NCI-H128 (cell line): ENCODE measurements around the gene CMIP.
"Not testable (repeated sequence)": the region's sequence is repeated elsewhere in the genome, so short reads cannot be mapped to it uniquely, and the experiment has no call there.

Experiments used
- DNase-seq: peaks from one replicate; lab custom pipeline; 2025; ENCODE audit not compliant: unreplicated experiment; lab: John Stamatoyannopoulos, UW

Gene CMIP

DNA sequence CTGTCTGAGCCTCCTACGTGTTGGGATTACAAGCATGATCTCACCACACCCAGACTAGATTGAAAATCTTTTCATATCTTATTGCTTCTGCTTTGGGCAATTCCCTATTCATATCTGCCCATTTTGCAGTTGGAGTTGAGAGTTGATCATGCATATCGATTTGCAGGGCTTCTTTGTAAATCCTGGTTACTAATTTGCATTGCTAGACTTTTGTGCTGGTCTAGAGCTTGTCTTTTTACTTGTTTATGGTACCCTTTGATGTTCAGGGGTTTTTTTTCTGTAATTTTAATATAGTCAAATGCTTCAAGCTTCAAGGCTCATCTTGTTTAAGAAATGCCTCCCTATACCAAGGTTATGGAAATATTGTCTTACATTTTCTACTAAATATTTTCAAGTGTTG, 23.5 kb upstream of the CMIP start:
- no peak for DNase-seq

DNA sequence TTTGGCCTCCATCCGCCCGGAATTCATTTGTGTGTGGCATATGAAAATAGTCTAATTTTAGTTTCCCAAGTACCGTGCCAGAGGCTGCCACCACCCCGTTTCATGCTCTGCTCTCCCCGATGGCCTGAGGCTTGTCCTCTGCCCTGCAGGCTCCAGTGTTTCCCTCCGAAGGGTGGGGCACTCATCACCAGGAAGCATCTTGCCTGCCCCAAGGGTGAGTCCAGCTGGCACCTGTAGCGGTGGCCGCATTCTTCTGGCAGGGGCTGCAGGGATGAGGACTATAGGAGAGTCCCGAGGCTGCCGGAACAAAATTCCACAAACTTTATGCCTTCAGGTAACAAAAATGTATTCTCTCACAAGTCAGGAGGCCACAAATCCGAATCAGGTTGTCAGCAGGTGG, 23.1 kb upstream of the CMIP start:
- DNase-seq = no peak

DNA sequence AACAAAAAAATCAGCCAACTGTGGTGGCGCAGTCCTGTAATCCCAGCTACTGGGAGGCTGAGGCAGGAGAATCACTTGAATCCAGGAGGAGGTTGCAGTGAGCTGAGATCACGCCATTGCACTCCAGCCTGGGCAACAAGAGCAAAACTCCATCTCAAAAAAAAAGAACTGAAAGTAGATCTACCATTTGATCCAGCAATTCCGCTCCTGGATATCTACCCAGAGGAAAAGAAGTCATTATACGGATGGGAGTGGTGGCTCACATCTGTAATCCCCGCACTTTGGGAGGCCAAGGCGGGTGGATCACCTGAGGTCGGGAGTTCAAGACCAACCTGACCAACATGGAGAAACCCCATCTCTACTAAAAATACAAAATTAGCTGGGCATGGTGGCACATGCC, 22.5 kb upstream of the CMIP start:
- DNase-seq = not testable (repeated sequence)

DNA sequence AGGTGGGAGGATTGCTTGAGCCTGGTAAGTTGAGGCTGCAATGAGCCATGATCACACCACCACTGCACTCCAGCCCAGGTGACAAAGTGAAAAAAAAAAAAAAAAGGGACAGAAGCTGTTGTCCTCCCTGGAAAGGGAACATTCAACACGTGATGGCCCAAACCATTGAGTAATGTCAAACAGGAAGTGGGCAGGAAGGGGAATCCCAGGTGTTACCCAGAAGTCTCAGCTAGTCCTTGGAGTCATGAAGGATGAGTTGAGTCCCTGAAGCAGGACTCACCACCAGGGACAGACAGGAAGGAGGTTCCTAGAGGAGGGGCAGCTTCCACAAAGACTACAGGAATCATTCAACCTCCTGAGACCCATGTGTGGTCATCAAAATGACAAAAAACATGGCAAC, 19.8 kb upstream of the CMIP start:
- DNase-seq = no peak

DNA sequence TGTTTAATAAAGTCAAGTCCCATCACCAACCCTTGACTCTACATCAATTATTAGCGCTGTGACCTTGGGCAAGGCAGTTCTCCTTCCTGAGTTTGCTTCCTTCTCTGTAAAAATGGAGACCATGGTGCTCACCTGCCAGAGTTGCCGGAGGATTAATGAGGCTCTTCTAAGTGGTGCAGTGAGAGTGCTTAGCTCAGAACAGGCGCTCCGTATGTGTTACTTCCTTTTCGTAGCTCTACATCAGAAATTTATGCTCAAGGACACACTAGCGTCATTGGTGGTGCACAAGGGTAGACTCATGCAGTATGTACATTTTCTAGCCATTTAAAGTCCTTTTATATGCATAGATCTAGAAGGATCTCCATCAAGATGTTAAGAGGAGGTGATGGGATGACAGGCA, 17.4 kb upstream of the CMIP start:
- no peak for DNase-seq

DNA sequence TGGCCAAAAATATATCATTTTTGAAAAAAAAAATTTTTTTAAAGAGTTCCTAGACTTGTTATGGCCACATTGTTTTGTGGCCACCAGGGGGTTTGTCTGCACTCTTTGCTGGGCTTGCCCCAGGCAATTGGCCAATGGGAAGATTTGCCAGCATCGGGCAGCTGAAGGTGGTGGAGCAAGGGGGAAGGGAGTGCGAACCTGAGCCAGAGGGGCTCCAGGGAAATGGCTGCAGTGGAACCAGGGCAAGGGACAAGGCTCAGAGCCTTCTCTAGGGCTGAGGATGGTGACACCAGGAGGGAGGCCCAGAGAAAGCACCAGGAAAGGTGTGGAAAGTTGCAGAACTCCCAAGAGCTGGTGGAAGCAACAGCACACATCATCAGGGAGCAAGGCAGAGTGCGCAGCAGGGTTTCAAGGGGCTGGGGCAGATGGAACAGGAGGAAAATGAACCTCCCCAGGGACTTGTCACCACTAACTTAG, 15.5 kb upstream of the CMIP start:
- DNase-seq = no peak

DNA sequence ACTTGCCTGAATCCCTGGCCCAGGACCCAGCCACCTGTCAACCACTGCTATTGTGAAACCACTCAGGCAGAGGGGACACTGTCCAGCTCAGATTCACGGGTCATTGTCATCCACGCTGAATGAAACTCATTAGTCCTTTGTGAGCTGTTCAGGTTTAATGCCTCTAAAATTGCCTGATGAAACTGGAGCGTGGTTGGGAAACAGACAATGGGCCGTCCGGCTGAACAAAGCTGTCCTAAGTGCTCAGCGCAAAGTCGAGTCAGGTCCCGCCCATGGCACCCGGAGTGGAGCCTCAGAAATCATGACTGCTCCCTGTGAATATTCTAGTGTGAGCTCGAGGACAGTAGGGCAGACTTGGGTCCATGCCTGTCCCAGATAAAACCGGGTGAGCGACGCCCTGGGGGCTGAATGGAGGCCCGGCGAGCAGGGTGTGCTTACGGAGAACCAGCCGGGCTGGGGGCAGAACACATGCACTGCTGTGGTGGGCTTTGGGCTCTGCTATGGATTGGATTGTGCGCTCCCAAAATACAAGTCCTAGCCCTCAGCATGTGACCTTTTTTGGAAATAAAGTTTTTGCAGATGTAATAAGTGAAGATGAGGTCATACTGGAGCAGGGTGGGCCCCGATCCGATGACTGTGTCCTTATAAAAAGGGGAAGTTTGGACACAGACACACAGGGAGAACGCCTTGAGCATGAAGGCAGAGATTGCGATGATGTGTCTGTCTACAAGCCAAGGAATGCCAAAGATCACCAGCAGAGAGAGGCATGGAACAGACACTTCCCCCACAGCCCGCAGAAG, 12.9 kb upstream of the CMIP start:
- DNase-seq = no peak

DNA sequence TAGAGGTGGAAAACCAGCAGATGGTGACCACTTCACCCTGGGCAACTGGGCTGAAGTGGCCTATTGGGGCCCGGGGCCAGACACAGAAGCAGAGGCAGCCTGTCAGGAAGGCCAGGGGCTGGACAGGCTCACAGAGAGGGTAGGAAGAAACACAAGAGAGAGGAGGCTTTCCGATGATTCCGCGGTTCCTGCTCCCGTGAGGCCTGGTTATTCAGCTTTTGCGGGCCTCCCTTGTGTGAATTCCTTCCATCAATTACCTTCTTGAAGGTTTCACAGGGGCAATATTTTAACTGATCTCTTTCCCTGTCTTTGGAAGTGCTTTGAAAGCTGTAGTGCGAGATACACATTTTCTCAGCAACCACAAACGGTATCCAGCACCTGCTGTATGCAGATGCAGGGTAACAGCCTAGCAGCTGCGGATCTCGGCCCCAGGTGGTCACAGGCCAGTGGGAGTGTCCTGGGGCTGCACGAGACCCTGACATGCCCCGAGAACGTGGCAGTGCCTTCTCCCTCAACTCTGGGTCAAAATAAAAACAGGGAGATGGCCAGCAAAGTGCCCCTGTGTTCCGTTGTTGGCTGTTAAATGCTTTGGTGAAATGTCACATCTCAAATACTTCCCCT, 11.6 kb upstream of the CMIP start:
- no peak for DNase-seq

DNA sequence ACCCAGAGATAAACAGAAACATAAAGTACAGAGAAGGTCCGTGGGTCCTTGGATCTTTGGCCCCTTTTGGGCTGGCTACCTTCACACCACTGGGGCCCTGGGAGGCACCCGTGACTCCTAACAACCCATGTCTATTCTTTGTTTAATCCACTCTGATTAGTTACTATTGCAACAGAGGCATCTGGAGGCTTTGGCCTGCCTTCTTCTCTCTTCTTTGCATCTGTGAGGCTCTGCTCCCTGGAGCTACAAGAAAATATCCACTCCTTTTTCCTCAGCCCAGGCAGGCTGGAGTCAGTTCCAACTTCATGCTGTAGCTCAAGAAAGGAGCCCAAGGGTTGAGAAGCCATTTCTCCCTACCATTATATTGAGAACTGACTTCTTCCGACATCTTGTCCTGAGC, 9.5 kb upstream of the CMIP start:
- no peak for DNase-seq

DNA sequence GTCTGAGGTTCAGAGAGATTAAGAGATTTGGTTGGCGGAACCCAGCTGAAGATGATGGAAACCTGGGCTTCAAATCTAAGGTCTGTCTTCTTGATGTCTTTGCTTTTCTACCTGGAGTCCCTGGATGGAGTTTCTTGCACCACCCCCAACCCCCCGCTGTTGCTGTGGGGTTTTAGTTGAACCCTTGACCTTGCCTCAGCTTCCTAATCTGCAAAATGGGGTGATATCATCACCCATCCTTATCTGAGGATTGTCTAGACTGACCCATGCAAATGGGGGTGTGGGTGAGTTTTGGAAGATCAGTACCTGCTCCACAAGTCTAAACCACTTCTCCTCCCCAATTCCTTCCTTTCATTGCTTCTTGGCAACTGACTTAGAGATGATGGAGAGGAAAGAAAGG, 9.0 kb upstream of the CMIP start:
- DNase-seq = no peak

DNA sequence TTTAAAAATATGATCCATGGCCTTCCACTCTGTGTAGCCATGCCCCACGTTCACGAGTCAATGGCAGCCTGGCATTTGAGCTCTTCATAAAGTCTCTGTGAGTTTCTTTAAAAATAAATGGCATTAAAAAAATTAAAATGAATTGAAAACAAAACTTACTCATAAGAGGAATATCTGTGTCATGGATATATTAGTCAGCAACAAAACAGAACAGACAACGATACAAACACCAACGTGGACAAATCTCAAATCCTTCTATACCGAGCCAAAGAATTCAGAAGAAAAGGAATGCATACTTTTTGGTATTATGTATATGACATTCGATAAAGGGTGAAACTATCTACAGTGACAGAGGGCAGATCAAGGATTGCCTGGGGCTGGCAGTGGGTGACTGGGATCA, 8.2 kb upstream of the CMIP start:
- DNase-seq = no peak

DNA sequence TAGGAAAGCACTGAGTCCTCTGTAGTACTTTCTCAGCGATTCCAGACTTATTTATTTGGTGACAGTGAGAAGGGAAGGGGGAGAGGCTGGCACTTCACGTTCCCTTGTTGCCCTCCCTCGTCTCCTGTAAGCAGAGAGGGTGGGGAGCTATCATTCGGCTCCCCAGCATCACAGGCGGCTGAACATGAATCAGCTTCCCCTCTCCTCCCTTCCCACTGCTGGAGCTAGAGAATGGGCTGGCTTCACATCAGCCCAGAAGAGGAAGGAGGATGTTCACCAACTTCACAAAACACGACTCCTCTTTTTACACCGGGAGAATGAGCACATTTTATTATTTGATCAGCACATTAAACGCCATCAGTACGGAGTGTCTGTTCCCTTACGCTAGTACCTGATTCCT, 6.7 kb upstream of the CMIP start:
- DNase-seq = no peak

DNA sequence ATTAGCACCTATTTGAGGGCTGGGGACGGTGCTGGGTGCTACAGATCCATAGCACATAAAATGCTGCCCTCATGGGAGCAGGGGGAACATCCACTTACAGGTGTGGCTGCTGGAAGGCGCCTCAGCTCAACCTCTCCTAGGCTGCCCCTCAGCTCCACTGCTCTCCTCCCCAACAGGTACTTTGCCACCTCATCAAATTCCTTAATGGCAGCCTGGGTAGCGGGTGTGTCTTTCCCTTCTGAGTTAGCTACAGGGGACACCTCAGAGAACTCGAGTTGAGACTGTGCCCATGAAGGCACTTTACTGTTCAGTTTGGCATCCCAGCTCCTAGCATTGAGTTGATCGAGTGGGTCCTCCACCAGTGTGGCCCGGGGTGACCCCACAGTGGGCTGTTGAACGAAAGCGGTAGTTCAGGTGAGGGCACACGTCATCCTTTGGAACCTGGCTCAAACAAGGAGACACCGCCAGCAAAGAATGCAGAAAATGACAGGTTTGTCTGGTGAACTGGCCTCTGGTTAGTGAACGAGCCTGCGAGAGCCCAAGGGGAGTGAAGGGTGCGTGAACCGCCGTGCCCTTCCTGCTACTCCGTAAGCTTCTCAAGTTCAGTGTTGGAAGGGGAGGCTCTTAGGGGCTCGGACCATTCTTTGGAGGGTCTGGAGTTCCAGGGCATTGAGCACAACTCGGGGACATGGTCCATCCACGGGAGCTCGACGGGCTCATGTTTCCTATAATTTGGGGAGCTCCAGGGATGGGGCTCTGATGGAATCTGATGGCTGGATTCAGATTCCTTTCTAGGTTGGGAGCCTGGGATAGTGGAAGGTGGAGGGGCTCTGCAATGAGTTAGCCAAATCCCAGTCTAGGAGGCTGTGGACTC, 3.5 kb upstream of the CMIP start:
- DNase-seq = no peak

DNA sequence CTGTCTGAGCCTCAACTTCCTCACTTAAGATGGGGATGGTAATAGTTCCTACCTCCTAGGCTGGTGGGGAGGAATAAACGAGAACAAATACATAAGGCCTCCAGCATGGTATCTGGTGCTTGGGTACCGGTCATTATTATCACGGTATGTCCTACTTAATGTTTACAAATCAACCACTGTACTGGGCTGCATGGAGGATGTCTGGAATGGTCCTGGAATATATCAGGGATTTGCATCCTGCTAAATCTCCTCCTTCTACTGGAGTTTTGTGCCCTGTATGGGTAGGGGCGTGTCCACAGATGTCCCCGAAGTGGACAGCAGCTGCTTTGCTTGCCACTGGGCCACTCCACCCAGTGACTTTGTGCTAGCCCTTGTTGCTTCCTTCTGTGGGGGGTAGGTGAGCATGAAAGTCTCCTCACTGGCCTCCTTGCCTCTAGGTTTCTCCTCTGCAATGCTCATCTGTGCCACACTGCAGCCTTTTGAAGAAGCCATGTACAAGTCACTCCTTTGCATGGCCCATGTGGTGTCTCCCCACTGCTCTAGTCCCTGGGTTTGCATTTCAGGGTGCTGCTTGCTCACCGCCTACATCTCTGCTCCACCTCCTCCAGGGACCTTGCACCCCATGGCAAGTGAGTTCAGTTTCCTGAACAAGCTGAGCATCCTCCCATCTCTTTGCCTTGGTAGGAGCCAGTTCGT, 2.2 kb upstream of the CMIP start:
- no peak for DNase-seq

DNA sequence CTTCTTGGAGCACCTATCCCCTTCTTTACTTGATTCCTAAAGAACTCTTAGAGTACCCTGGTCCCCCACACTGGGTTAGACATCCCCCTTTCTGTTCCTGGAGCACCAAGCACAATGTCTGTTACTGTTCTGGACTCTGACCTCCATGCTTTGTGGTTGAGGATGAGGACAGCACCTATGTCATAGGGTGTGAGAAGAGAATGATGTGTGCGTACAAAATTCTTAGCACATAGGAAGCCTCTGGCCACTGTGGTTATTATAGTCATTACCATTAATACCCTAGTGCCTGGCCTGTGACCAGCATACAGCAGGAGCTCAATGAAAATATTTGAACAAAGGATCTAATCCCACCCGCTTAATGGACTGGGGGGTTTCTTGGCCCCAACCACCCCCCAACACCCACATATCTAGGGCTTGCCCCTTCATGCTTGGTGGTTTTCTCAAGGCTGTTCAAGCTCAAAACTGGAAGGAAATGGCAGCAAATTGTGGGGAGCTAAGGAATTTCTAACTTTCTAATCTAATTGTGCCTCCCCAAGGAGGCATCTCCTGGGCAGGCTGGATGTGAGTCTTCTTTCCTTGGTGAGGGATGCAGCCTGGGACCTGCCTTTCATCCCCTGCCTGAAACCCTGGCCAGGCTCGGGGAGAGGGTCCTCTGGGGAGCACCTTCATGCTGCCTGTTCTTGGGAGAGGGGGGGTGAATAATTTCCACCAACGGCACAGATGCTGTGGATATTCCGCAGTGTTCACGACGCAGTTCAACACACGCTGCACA, 1.5 kb upstream of the CMIP start:
- no peak for DNase-seq

DNA sequence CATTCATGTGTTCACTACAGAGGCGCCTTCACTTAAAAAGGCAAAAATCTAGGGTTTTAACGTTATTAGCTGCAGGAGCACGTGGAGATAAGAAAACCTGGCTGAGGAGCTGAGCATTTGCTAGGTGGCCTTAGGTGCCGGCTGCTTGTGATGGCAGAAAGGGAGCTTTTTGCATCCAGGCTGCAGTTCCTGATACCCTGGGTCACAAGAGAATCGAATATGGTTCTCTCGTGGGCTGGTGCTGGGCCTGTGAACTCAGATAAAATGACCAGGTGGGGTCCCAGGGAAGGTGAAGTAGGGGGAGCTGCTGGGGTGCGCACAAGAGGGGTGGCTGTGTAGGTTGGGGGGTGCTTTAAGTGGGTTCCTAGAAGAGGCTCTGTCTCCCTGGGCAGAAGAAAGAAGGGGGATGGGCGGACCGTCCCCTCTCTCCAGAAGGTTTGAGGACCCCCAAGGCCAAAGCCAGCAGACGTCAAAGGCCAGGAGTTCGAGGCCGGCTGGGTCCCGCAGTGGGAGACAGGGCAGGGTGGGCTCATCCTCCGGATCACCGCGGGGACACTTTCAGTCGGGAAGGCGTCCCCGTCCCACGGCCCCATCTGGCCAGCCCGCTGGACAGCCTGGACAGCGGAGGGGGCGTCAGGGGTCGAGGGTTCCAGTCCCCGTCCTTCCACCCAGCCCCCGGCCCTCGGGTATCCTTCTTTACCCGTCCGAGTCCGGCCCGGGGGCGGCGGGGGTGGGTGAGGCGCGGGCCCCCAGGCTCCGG, 740 bp upstream of the CMIP start:
- DNase-seq = no peak

DNA sequence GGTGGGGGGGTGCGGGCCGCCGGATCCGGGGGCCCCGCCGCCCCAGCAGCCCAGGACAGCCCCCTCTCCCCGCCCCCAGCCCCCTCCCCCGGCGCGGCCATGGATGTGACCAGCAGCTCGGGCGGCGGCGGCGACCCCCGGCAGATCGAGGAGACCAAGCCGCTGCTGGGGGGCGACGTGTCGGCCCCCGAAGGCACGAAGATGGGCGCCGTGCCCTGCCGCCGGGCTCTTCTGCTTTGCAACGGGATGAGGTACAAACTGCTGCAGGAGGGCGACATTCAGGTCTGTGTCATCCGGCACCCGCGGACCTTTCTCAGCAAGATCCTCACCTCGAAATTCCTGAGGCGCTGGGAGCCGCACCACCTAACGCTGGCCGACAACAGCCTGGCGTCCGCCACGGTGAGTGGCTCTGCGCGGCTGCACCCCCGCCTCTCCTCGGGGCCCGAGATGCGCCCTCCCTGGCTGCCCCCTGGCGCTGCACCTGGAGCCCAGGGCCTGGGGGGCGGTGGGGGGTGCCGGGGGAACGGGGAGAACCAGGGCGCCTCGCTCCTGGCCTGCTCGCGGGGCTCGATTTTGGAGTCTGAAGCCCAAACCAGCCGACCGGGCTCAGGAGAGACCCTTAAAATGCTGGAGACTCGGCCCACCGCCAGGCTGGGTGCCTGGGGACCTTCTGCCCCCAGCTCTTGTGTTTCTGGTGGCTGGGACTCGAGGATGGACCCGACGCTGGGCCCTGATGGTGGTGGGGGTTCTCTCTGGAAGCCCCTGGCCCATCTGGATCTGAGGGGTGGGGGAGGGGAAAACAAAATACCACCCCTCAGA, 744 bp downstream of the CMIP start:
- DNase-seq = no peak

DNA sequence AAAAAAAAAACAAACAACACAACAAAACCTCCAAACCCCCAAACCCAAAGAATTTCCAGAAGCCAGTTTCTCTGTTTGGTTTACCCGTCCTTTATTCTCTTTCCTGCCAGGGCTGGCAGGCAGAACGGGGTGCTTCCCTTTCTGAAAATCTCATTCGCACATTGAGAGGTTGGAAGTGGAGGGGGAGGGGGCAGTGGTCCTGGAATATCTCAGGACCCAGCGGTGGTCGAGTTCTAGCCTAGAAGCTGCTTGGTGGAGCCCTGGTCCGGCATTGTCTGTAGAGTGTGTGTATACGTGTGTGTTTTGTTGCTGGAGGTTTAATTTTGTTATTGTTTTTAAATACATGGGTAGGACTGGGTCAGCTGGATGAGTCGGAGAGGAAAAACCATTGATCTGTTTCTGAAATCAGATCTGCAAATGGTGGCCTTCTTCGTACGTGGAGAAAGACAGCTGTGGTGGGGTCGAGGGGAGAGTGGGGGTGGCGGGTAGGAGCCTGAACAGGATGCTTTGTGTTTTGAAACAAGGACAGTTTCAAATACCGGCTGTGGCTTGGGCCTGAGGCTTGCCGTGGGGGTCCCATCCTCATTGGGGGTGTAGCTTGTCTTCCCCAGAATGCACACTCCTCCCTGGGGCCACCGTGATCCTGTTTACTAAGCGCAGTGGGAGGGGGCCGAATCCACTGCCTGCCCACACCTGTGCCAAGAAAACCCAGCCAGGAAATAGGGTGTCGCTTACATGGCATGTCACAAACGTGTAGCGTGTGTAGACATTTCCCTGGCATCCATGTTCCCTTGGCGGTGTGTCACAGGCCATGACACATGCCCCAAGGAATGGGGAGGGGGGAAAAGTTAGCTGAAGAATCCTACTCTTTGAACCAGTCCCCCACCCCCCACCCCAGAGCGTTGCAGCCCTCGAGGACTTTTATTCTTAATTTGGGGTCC, 1.6 kb downstream of the CMIP start:
- no peak for DNase-seq
